Liver (tissue), 9 donors: ENCODE results near the gene CORO2B. TPM values are rescaled to one million over a fixed set of nuclear protein-coding genes. Genes with fewer than 3 reads are reported as not detected.

Experiments used
- DNase-seq: peaks from one replicate; pipeline ENCODE4 v3.0.0-alpha.2; 2017; ENCODE audit warnings: low spot score
- H3K27ac ChIP-seq, 2 donors: one replicate each; pipeline ENCODE4 v1.7.0; 2013; ENCODE audit warnings: inconsistent platforms in 2 of 2, low read length in 2 of 2, control low read depth in 1 of 2, low read depth in 1 of 2, mild to moderate bottlenecking in 1 of 2
- H3K27me3 ChIP-seq, 4 donors: one replicate each; pipeline versions ENCODE4 v1.6.1 to v1.7.0; 2013; ENCODE audit warnings: low read length in 3 of 4, inconsistent platforms in 1 of 4, mild to moderate bottlenecking in 1 of 4, moderate library complexity in 1 of 4; ENCODE audit not compliant: control insufficient read depth in 4 of 4, insufficient read depth in 4 of 4
- H3K36me3 ChIP-seq, 4 donors: one replicate each; pipeline versions ENCODE4 v1.6.1 to v1.7.0; 2013; ENCODE audit warnings: low read length in 3 of 4, mild to moderate bottlenecking in 3 of 4, low read depth in 1 of 4, moderate library complexity in 1 of 4; ENCODE audit not compliant: control insufficient read depth in 4 of 4, insufficient read depth in 3 of 4
- H3K4me1 ChIP-seq, 4 donors: one replicate each; pipeline versions ENCODE4 v1.6.1 to v1.7.0; 2013; ENCODE audit warnings: low read length in 3 of 4, mild to moderate bottlenecking in 3 of 4, moderate library complexity in 1 of 4; ENCODE audit not compliant: control insufficient read depth in 4 of 4, insufficient read depth in 4 of 4
- H3K4me3 ChIP-seq, 3 donors: one replicate each; pipeline versions ENCODE4 v1.6.1 to v1.7.0; 2013; ENCODE audit warnings: low read length in 3 of 3, control low read depth in 1 of 3, low read depth in 1 of 3, mild to moderate bottlenecking in 1 of 3
- H3K9ac ChIP-seq, 2 donors: one replicate each; pipeline ENCODE4 v1.7.0; 2013; ENCODE audit warnings: low read length in 2 of 2, mild to moderate bottlenecking in 2 of 2, moderate library complexity in 2 of 2, control low read depth in 1 of 2, low read depth in 1 of 2
- H3K9me3 ChIP-seq, 4 donors: one replicate each; pipeline versions ENCODE4 v1.6.1 to v1.7.0; 2013; ENCODE audit warnings: low read length in 3 of 4; ENCODE audit not compliant: control insufficient read depth in 4 of 4
- ATF3 ChIP-seq: IDR thresholded peaks from 2 replicates; pipeline ENCODE4 v1.6.1; 2016; ENCODE audit warnings: antibody characterized with exemption
- EGR1 ChIP-seq, 2 donors: IDR thresholded peaks; 2 replicates each; pipeline ENCODE4 v1.6.1; 2016 to 2018; ENCODE audit warnings: antibody characterized with exemption in 2 of 2, low read depth in 2 of 2
- FOXA1 ChIP-seq: IDR thresholded peaks from 2 replicates; pipeline ENCODE4 v1.6.1; 2016; ENCODE audit warnings: antibody characterized with exemption
- GABPA ChIP-seq, 2 donors: IDR thresholded peaks in 1 of 2; conservative IDR thresholded peaks in 1 of 2; 2 replicates each; pipeline ENCODE4 v1.6.1; 2016; ENCODE audit warnings: antibody characterized with exemption in 2 of 2, mild to moderate bottlenecking in 1 of 2, moderate library complexity in 1 of 2
- HNF4A ChIP-seq, 2 donors: conservative IDR thresholded peaks; 2 replicates each; pipeline ENCODE4 v1.6.1; 2016; ENCODE audit warnings: antibody characterized with exemption in 2 of 2, mild to moderate bottlenecking in 2 of 2
- HNF4G ChIP-seq: IDR thresholded peaks from 2 replicates; pipeline ENCODE4 v1.6.1; 2016; ENCODE audit warnings: antibody characterized with exemption
- JUND ChIP-seq, 2 donors: IDR thresholded peaks; 2 replicates each; pipeline ENCODE4 v1.6.1; 2016; ENCODE audit warnings: antibody characterized with exemption in 2 of 2
- NR2F2 ChIP-seq: IDR thresholded peaks from 2 replicates; pipeline ENCODE4 v1.6.1; 2016; ENCODE audit warnings: antibody characterized with exemption
- RAD21 ChIP-seq, 2 donors: IDR thresholded peaks; 2 replicates each; pipeline ENCODE4 v1.6.1; 2016; ENCODE audit warnings: antibody characterized with exemption in 2 of 2, mild to moderate bottlenecking in 2 of 2
- RXRA ChIP-seq, 2 donors: IDR thresholded peaks; 2 replicates each; pipeline ENCODE4 v1.6.1; 2017 to 2018; ENCODE audit warnings: antibody characterized with exemption in 2 of 2, mild to moderate bottlenecking in 1 of 2
- SP1 ChIP-seq: IDR thresholded peaks from 2 replicates; pipeline ENCODE4 v1.6.1; 2018; ENCODE audit warnings: antibody characterized with exemption, mild to moderate bottlenecking
- TAF1 ChIP-seq: conservative IDR thresholded peaks from 2 replicates; pipeline ENCODE4 v1.6.1; 2016; ENCODE audit warnings: antibody characterized with exemption, mild to moderate bottlenecking
- WGBS: extraction: QIAGEN DNeasy Blood & Tissue Kit; methylation state at CpG from one replicate; pipeline ENCODE4 v1.1.7; 2013; 5-methylcytosine and 5-hydroxymethylcytosine counted together
- polyA plus RNA-seq, 2 donors: library from polyadenylated mRNA; stranded (reverse) in 1 of 2; unstranded in 1 of 2; fragments of 200-250 nt in 1 of 2; fragments of >200 nt in 1 of 2; fragmentation: Nextera tagmentation in 1 of 2; extraction: Ambion mirVana in 1 of 2; gene quantifications; one replicate each; pipeline versions ENCODE4 v1.2.1 to v1.2.3, GENCODE V29; 2013 to 2015
- total RNA-seq, 2 donors: library from RNA; depleted of rRNA; stranded (reverse); fragments of >200 nt; gene quantifications; one replicate each; pipeline ENCODE4 v1.2.3, GENCODE V29; 2014
- TF ChIP-seq, protein P1 (sequence below): IDR thresholded peaks from 2 replicates; pipeline ENCODE4 v1.6.1; 2016; ENCODE audit warnings: antibody characterized with exemption
- TF ChIP-seq, protein P2 (sequence below): fragments of 150-350 bp; IDR thresholded peaks from 2 replicates; pipeline ENCODE4 v1.5.1; 2017; ENCODE audit warnings: improper control_type of control experiment, low read depth, low read length; ENCODE audit not compliant: missing input control
- TF ChIP-seq, protein P3 (sequence below): IDR thresholded peaks from 2 replicates; pipeline ENCODE4 v1.6.1; 2016; ENCODE audit warnings: antibody characterized with exemption
- TF ChIP-seq, protein P4 (sequence below): IDR thresholded peaks from 2 replicates; pipeline ENCODE4 v1.6.1; 2016; ENCODE audit warnings: antibody characterized with exemption, mild to moderate bottlenecking
- donor health status: healthy.
- donor health status: healthy.
- donor health status: healthy.
- donor health status: healthy.
- donor health status: healthy.

CORO2B gene
- total and polyA plus RNA-seq, 4 donors: 0.15 to 0.65 (median 0.52) TPM

GRCh38 chr15:68639926-68640600 is 61.3 kb downstream of the CORO2B start:
- Histone ChIP-seq H3K4me1 (peaks cover 0 to 2% (median 0%) of the 10 kb centered on the region in 4 donors), H3K36me3 (no peaks in the 10 kb centered on the region), H3K27me3 (no peaks in the 10 kb centered on the region), H3K4me3 (no peak overlapping the region), H3K27ac (no peak overlapping the region), H3K9me3 (no peaks in the 10 kb centered on the region), H3K9ac (no peak overlapping the region)
- WGBS: 92% methylated on average over 7 of the region's 7 CpGs
- DNase-seq: no peak
- TF ChIP-seq, protein P1, sequence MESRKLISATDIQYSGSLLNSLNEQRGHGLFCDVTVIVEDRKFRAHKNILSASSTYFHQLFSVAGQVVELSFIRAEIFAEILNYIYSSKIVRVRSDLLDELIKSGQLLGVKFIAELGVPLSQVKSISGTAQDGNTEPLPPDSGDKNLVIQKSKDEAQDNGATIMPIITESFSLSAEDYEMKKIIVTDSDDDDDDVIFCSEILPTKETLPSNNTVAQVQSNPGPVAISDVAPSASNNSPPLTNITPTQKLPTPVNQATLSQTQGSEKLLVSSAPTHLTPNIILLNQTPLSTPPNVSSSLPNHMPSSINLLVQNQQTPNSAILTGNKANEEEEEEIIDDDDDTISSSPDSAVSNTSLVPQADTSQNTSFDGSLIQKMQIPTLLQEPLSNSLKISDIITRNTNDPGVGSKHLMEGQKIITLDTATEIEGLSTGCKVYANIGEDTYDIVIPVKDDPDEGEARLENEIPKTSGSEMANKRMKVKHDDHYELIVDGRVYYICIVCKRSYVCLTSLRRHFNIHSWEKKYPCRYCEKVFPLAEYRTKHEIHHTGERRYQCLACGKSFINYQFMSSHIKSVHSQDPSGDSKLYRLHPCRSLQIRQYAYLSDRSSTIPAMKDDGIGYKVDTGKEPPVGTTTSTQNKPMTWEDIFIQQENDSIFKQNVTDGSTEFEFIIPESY: no peak
- no peak for TF ChIP-seq ATF3
- TF ChIP-seq, protein P2, sequence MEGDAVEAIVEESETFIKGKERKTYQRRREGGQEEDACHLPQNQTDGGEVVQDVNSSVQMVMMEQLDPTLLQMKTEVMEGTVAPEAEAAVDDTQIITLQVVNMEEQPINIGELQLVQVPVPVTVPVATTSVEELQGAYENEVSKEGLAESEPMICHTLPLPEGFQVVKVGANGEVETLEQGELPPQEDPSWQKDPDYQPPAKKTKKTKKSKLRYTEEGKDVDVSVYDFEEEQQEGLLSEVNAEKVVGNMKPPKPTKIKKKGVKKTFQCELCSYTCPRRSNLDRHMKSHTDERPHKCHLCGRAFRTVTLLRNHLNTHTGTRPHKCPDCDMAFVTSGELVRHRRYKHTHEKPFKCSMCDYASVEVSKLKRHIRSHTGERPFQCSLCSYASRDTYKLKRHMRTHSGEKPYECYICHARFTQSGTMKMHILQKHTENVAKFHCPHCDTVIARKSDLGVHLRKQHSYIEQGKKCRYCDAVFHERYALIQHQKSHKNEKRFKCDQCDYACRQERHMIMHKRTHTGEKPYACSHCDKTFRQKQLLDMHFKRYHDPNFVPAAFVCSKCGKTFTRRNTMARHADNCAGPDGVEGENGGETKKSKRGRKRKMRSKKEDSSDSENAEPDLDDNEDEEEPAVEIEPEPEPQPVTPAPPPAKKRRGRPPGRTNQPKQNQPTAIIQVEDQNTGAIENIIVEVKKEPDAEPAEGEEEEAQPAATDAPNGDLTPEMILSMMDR: no peak
- TF ChIP-seq RXRA (IDR thresholded peaks at IDR 0.05): no peak
- no peak for TF ChIP-seq GABPA (IDR thresholded peaks at IDR 0.05 in 1 of 2, conservative IDR thresholded peaks at IDR 0.05 in 1 of 2)
- TF ChIP-seq HNF4A (conservative IDR thresholded peaks at IDR 0.05): no peak
- no peak for TF ChIP-seq RAD21 (IDR thresholded peaks at IDR 0.05)
- no peak for TF ChIP-seq TAF1
- TF ChIP-seq EGR1 (IDR thresholded peaks at IDR 0.05; ENCODE audit: low read depth in 2 of 2): no peak
- TF ChIP-seq, protein P3, sequence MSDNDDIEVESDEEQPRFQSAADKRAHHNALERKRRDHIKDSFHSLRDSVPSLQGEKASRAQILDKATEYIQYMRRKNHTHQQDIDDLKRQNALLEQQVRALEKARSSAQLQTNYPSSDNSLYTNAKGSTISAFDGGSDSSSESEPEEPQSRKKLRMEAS: no peak
- TF ChIP-seq, protein P4, sequence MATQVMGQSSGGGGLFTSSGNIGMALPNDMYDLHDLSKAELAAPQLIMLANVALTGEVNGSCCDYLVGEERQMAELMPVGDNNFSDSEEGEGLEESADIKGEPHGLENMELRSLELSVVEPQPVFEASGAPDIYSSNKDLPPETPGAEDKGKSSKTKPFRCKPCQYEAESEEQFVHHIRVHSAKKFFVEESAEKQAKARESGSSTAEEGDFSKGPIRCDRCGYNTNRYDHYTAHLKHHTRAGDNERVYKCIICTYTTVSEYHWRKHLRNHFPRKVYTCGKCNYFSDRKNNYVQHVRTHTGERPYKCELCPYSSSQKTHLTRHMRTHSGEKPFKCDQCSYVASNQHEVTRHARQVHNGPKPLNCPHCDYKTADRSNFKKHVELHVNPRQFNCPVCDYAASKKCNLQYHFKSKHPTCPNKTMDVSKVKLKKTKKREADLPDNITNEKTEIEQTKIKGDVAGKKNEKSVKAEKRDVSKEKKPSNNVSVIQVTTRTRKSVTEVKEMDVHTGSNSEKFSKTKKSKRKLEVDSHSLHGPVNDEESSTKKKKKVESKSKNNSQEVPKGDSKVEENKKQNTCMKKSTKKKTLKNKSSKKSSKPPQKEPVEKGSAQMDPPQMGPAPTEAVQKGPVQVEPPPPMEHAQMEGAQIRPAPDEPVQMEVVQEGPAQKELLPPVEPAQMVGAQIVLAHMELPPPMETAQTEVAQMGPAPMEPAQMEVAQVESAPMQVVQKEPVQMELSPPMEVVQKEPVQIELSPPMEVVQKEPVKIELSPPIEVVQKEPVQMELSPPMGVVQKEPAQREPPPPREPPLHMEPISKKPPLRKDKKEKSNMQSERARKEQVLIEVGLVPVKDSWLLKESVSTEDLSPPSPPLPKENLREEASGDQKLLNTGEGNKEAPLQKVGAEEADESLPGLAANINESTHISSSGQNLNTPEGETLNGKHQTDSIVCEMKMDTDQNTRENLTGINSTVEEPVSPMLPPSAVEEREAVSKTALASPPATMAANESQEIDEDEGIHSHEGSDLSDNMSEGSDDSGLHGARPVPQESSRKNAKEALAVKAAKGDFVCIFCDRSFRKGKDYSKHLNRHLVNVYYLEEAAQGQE: no peak
- no peak for TF ChIP-seq HNF4G
- no peak for TF ChIP-seq JUND (IDR thresholded peaks at IDR 0.05)
- no peak for TF ChIP-seq FOXA1
- no peak for TF ChIP-seq SP1
- TF ChIP-seq NR2F2: no peak
